ENCODE data around the gene RAB2B. TPM values are rescaled to one million over a fixed set of nuclear protein-coding genes. Genes with fewer than 3 reads are reported as not detected.
"Not testable (repeated sequence)": the region's sequence is repeated elsewhere in the genome, so short reads cannot be mapped to it uniquely, and the experiment has no call there.

RAB2B gene
- total RNA-seq, 5 donors from 2014 or later (not counting 1 experiment from before 2014, with no cell fraction given): 23.6 to 33.7 (median 27.6) TPM

DNA sequence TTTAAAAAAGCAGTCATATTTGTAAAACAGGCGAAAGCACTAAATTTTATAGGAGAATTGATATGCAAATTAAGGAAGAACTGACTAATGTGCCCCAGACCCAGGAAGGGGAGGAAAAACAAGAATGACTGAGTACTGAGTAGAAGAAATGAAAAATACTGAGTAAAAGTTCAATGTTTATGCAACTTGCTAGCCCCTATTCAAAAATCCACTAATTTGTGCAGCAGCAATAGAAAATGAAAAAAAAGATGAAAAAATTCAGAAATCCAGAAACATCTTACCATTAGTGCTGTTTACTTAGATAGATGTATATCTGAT, 26.9 kb downstream of the RAB2B start:
- Mint-ChIP-seq H3K4me1 (peaks cover 64 to 75% (median 68%) of the 10 kb centered on the region in 3 donors), H3K27me3 (no peaks in the 10 kb centered on the region), H3K36me3 (peaks cover 8% of the 10 kb centered on the region), H3K27ac (peak overlapping the region in 1 of 2 donors; percentile 15), H3K9me3 (no peaks in the 10 kb centered on the region), H3K4me3 (peak overlapping the region in 1 of 3 donors; percentile 15)
- peaks cover 12 to 32% of the 10 kb centered on the region in 2 experiments for H3K4me1 ChIP-seq (ENCODE audit: control insufficient read depth in 1 of 2, extremely low read depth in 1 of 2, insufficient read depth in 2 of 2, low read length in 2 of 2)
- no peak overlapping the region for H3K4me3 ChIP-seq (ENCODE audit: control insufficient read depth in 1 of 2, extremely low read depth in 1 of 2, low read length in 1 of 2)
- CTCF ChIA-PET: interaction anchor here in 1 of 2 donors (2.2 kb wide), 1 partner anchor 13 kb away, joined by 7 read pairs; no protein-coding TSS in a partner anchor
- ATAC-seq (replicated peaks in 1 of 4) (no peak), DNase-seq (no peak)
- peaks cover 0 to 7% of the 10 kb centered on the region in 2 donors for H3K36me3 ChIP-seq (ENCODE audit: control insufficient read depth in 2 of 2, extremely low read depth in 1 of 2, insufficient read depth in 1 of 2, low read length in 1 of 2)
- no peaks in the 10 kb centered on the region for H3K27me3 ChIP-seq (replicated peaks in 1 of 2; ENCODE audit: control insufficient read depth in 2 of 2, extremely low read depth in 1 of 2, insufficient read depth in 2 of 2, low read length in 1 of 2)
- H3K9me3 ChIP-seq: no peaks in the 10 kb centered on the region
- POLR2A ChIA-PET: interaction anchor here in 1 of 2 donors (0.7 kb wide), 1 partner anchor 1120 kb away, joined by 3 read pairs; no protein-coding TSS in a partner anchor
- WGBS (ENCODE audit: insufficient coverage): no CpG with 5 or more reads among the region's 1 CpG
- no peak overlapping the region for H3K27ac ChIP-seq (ENCODE audit: low read length)

DNA sequence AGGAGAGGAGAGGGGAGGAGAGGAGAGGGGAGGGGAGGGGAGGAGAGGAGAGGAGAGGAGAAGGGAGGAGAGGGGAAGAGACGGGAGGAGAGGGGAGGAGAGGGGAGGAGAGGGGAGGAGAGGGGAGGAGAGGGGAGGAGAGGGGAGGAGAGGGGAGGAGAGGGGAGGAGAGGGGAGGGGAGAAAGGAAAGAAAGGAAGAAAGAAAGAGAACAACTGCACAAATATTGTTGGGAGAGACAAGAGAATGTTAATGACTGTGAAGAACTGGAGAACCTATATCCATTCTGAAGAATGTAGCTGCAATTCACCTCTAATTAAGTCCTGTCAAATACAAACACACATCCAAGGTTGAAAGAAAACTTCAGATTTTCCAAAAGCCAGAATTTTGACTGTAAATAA, 34.1 kb downstream of the RAB2B start:
- H3K4me1 Mint-ChIP-seq: peaks cover 48 to 60% (median 50%) of the 10 kb centered on the region in 3 donors
- H3K36me3 ChIP-seq (ENCODE audit: control insufficient read depth in 2 of 2, extremely low read depth in 1 of 2, insufficient read depth in 1 of 2, low read length in 1 of 2); H3K9me3 ChIP-seq; H3K27me3 Mint-ChIP-seq; H3K27ac Mint-ChIP-seq; H3K4me1 ChIP-seq (ENCODE audit: control insufficient read depth in 1 of 2, extremely low read depth in 1 of 2, insufficient read depth in 2 of 2, low read length in 2 of 2); ATAC-seq (replicated peaks in 1 of 4); H3K4me3 Mint-ChIP-seq; H3K36me3 Mint-ChIP-seq; H3K9me3 Mint-ChIP-seq; H3K27me3 ChIP-seq (replicated peaks in 1 of 2; ENCODE audit: control insufficient read depth in 2 of 2, extremely low read depth in 1 of 2, insufficient read depth in 2 of 2, low read length in 1 of 2); DNase-seq; H3K4me3 ChIP-seq (ENCODE audit: control insufficient read depth in 1 of 2, extremely low read depth in 1 of 2, low read length in 1 of 2); H3K27ac ChIP-seq (ENCODE audit: low read length): not testable (repeated sequence)
- WGBS (ENCODE audit: insufficient coverage): no CpG with 5 or more reads among the region's 1 CpG
- ChIA-PET CTCF (interaction anchor here in 1 of 2 donors (0.7 to 2.4 kb wide), 2 partner anchors 13 to 282 kb away, joined by 3 to 13 read pairs; partner anchors contain the start of gene CHD8), POLR2A (interaction anchor here (0.5 to 0.6 kb wide), 2 partner anchors 10 to 34 kb away, joined by 3 to 4 read pairs; partner anchors contain the start of genes RAB2B (in 1 of the 2) and TOX4 (in 1 of the 2))

GRCh38 chr14:21440859-21441258, 35.9 kb downstream of the RAB2B start:
- H3K27me3 ChIP-seq (replicated peaks in 1 of 2; ENCODE audit: control insufficient read depth in 2 of 2, extremely low read depth in 1 of 2, insufficient read depth in 2 of 2, low read length in 1 of 2): no peaks in the 10 kb centered on the region
- H3K4me3 Mint-ChIP-seq: no peak overlapping the region
- H3K36me3 Mint-ChIP-seq: no peaks in the 10 kb centered on the region
- no peak overlapping the region for H3K27ac Mint-ChIP-seq
- peaks cover 0 to 2% of the 10 kb centered on the region in 2 donors for H3K36me3 ChIP-seq (ENCODE audit: control insufficient read depth in 2 of 2, extremely low read depth in 1 of 2, insufficient read depth in 1 of 2, low read length in 1 of 2)
- H3K9me3 ChIP-seq: no peaks in the 10 kb centered on the region
- peaks cover 10 to 12% of the 10 kb centered on the region in 2 experiments for H3K4me1 ChIP-seq (ENCODE audit: control insufficient read depth in 1 of 2, extremely low read depth in 1 of 2, insufficient read depth in 2 of 2, low read length in 2 of 2)
- DNase-seq (no peak), ATAC-seq (replicated peaks in 1 of 4) (no peak)
- CTCF ChIA-PET: no interaction called here
- H3K27ac ChIP-seq (ENCODE audit: low read length): no peak overlapping the region
- H3K9me3 Mint-ChIP-seq: no peaks in the 10 kb centered on the region
- no peaks in the 10 kb centered on the region for H3K27me3 Mint-ChIP-seq
- POLR2A ChIA-PET: no interaction called here
- H3K4me1 Mint-ChIP-seq: peaks cover 51 to 64% (median 53%) of the 10 kb centered on the region in 3 donors
- no peak overlapping the region for H3K4me3 ChIP-seq (ENCODE audit: control insufficient read depth in 1 of 2, extremely low read depth in 1 of 2, low read length in 1 of 2)

- Histone ChIP-seq H3K9me3 (no peaks in the 10 kb centered on the region), H3K27me3 (replicated peaks in 1 of 2; ENCODE audit: control insufficient read depth in 2 of 2, extremely low read depth in 1 of 2, insufficient read depth in 2 of 2, low read length in 1 of 2) (no peaks in the 10 kb centered on the region), H3K4me1 (ENCODE audit: control insufficient read depth in 1 of 2, extremely low read depth in 1 of 2, insufficient read depth in 2 of 2, low read length in 2 of 2) (peaks cover 12 to 20% of the 10 kb centered on the region in 2 experiments), H3K36me3 (ENCODE audit: control insufficient read depth in 2 of 2, extremely low read depth in 1 of 2, insufficient read depth in 1 of 2, low read length in 1 of 2) (no peaks in the 10 kb centered on the region), H3K27ac (ENCODE audit: low read length) (peak overlapping the region; percentile 92), H3K4me3 (ENCODE audit: control insufficient read depth in 1 of 2, extremely low read depth in 1 of 2, low read length in 1 of 2) (peak overlapping the region; percentile 79 to 91)
- WGBS (ENCODE audit: insufficient coverage): 10% methylated on average over 17 of the region's 33 CpGs
- Mint-ChIP-seq H3K4me3 (peak overlapping the region; percentile 85 to 93 (median 88)), H3K4me1 (peaks cover 69 to 85% (median 71%) of the 10 kb centered on the region in 3 donors), H3K27ac (peak overlapping the region; percentile 87 to 93), H3K36me3 (peaks cover 11% of the 10 kb centered on the region), H3K27me3 (no peaks in the 10 kb centered on the region), H3K9me3 (no peaks in the 10 kb centered on the region)
- ChIA-PET CTCF (interaction anchor here (0.6 to 3.7 kb wide), 15 partner anchors 12 to 1884 kb away, joined by 3 to 100 read pairs (median 4); partner anchors contain the start of genes CHD8 (in 2 of the 2), METTL3 (in 1 of the 2), PABPN1 (in 1 of the 2) and RAB2B (in 1 of the 2)), POLR2A (interaction anchor here (0.6 to 2.5 kb wide), 7 partner anchors 9 to 74 kb away, joined by 3 to 48 read pairs (median 5); partner anchors contain the start of genes CHD8 (in 2 of the 2) and METTL3 (in 1 of the 2))
- ATAC-seq (replicated peaks in 1 of 4) (peak; percentile 98 to 100 (median 99)), DNase-seq (peak; percentile 95 to 100 (median 99))
These were observed 39.5 kb downstream of the RAB2B start for GRCh38 chr14:21437063-21437901.

DNA sequence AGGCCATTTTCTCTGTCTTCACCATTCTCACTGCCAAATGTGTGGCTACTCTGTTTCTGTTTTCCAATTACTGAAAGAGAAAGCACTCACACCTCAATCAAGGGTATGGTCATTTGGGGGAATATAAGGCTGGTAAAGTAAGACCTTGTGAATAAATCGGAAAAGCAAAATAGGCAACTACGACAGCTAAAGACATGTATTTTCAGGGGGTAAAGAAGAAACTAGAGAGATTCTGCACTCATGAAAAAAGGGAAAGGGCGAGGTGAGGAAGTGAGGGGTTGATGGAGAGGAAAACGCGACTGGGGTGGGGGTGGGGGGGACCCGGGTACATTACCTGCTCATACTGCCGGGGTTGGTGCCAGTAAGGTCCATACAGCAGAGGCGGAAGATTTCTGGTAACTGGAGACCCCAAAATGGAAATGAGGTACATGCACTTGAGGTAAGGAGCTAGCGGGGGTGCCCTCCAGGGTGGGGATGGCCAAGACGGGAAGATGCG, 40.1 kb downstream of the RAB2B start:
- Mint-ChIP-seq H3K4me3 (peak overlapping the region; percentile 85 to 93 (median 88)), H3K36me3 (peaks cover 14% of the 10 kb centered on the region), H3K27me3 (no peaks in the 10 kb centered on the region), H3K27ac (peak overlapping the region; percentile 87 to 93), H3K9me3 (no peaks in the 10 kb centered on the region), H3K4me1 (peaks cover 67 to 81% (median 69%) of the 10 kb centered on the region in 3 donors)
- H3K27ac ChIP-seq (ENCODE audit: low read length): peak overlapping the region; percentile 92
- CTCF ChIA-PET: interaction anchor here (0.6 to 3.7 kb wide), 14 partner anchors 12 to 1884 kb away, joined by 3 to 100 read pairs (median 4); partner anchors contain the start of genes CHD8 (in 2 of the 2), METTL3 (in 1 of the 2), PABPN1 (in 1 of the 2) and RAB2B (in 1 of the 2)
- no peaks in the 10 kb centered on the region for H3K9me3 ChIP-seq
- 3% methylated on average over 8 of the region's 11 CpGs for WGBS (ENCODE audit: insufficient coverage)
- ATAC-seq (replicated peaks in 1 of 4) (peak in 3 of 4 experiments; percentile 25 to 29 (median 28)), DNase-seq (no peak)
- no peaks in the 10 kb centered on the region for H3K27me3 ChIP-seq (replicated peaks in 1 of 2; ENCODE audit: control insufficient read depth in 2 of 2, extremely low read depth in 1 of 2, insufficient read depth in 2 of 2, low read length in 1 of 2)
- POLR2A ChIA-PET: interaction anchor here (0.6 to 2.5 kb wide), 8 partner anchors 10 to 74 kb away, joined by 3 to 48 read pairs (median 4); partner anchors contain the start of genes CHD8 (in 2 of the 2) and METTL3 (in 1 of the 2)
- H3K4me3 ChIP-seq (ENCODE audit: control insufficient read depth in 1 of 2, extremely low read depth in 1 of 2, low read length in 1 of 2): peak overlapping the region; percentile 79 to 91
- peaks cover 12 to 20% of the 10 kb centered on the region in 2 experiments for H3K4me1 ChIP-seq (ENCODE audit: control insufficient read depth in 1 of 2, extremely low read depth in 1 of 2, insufficient read depth in 2 of 2, low read length in 2 of 2)
- H3K36me3 ChIP-seq (ENCODE audit: control insufficient read depth in 2 of 2, extremely low read depth in 1 of 2, insufficient read depth in 1 of 2, low read length in 1 of 2): peaks cover 0 to 3% of the 10 kb centered on the region in 2 donors

- Mint-ChIP-seq H3K36me3 (peaks cover 59% of the 10 kb centered on the region), H3K4me1 (peaks cover 40 to 47% (median 40%) of the 10 kb centered on the region in 3 donors), H3K9me3 (no peaks in the 10 kb centered on the region), H3K4me3 (no peak overlapping the region), H3K27ac (no peak overlapping the region), H3K27me3 (no peaks in the 10 kb centered on the region)
- H3K4me3 ChIP-seq (ENCODE audit: control insufficient read depth in 1 of 2, extremely low read depth in 1 of 2, low read length in 1 of 2): no peak overlapping the region
- no peaks in the 10 kb centered on the region for H3K9me3 ChIP-seq
- ChIA-PET CTCF (interaction anchor here in 1 of 2 donors (1.1 kb wide), 1 partner anchor 25 kb away, joined by 7 read pairs; the partner anchor contains the start of gene CHD8), POLR2A (interaction anchor here in 1 of 2 donors (0.8 kb wide), 1 partner anchor 211 kb away, joined by 7 read pairs; no protein-coding TSS in a partner anchor)
- peaks cover 0 to 12% of the 10 kb centered on the region in 2 experiments for H3K4me1 ChIP-seq (ENCODE audit: control insufficient read depth in 1 of 2, extremely low read depth in 1 of 2, insufficient read depth in 2 of 2, low read length in 2 of 2)
- no peaks in the 10 kb centered on the region for H3K27me3 ChIP-seq (replicated peaks in 1 of 2; ENCODE audit: control insufficient read depth in 2 of 2, extremely low read depth in 1 of 2, insufficient read depth in 2 of 2, low read length in 1 of 2)
- peaks cover 17 to 56% of the 10 kb centered on the region in 2 donors for H3K36me3 ChIP-seq (ENCODE audit: control insufficient read depth in 2 of 2, extremely low read depth in 1 of 2, insufficient read depth in 1 of 2, low read length in 1 of 2)
- WGBS (ENCODE audit: insufficient coverage): 100% methylated on average over 2 of the region's 2 CpGs
- DNase-seq (no peak), ATAC-seq (replicated peaks in 1 of 4) (no peak)
- no peak overlapping the region for H3K27ac ChIP-seq (ENCODE audit: low read length)
These were observed 45.6 kb downstream of the RAB2B start for GRCh38 chr14:21431126-21431525.
